ENCODE measurements around the gene GFAP.

DNA sequence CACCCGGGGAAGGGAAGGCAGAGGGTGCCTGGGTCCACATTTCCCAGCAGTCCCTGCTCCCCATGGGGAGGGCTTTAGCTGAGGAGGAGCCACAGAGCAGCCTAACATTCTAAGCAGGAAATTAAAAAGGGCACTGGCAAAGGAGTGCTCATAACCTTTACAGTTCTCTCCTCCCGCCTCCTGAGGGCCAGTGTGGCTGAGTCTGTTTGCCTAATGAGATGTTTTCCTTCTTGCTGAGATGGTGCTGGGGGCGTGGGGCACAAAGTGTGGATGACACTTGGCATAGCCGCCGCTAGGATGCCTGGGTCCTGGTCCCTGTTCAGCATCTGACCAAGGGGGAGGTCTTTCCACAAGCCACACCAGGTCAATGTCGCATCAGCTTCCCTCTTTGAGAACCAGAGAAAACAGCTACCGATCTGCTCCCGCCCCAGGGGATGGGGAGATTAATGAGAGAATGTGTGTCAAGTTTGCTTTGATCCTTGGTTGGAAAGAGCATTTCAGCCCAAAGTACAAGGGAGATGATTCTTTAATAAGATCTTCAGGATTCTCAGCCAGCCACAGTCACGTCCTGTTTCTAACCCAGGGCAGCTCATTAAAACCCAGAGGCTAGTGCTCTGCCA is 26.5 kb upstream of the GFAP start:
- TF ChIP-seq, protein P1, sequence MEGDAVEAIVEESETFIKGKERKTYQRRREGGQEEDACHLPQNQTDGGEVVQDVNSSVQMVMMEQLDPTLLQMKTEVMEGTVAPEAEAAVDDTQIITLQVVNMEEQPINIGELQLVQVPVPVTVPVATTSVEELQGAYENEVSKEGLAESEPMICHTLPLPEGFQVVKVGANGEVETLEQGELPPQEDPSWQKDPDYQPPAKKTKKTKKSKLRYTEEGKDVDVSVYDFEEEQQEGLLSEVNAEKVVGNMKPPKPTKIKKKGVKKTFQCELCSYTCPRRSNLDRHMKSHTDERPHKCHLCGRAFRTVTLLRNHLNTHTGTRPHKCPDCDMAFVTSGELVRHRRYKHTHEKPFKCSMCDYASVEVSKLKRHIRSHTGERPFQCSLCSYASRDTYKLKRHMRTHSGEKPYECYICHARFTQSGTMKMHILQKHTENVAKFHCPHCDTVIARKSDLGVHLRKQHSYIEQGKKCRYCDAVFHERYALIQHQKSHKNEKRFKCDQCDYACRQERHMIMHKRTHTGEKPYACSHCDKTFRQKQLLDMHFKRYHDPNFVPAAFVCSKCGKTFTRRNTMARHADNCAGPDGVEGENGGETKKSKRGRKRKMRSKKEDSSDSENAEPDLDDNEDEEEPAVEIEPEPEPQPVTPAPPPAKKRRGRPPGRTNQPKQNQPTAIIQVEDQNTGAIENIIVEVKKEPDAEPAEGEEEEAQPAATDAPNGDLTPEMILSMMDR (IDR thresholded peaks at IDR 0.05) = no peak
- TF ChIP-seq EZH2phosphoT487 (IDR thresholded peaks at IDR 0.05; ENCODE audit: borderline replicate concordance, low read depth) (no peak), RCOR1 (IDR thresholded peaks at IDR 0.05; ENCODE audit: low read length) (no peak), FOSL2 (IDR thresholded peaks at IDR 0.05; ENCODE audit: borderline replicate concordance, low read depth) (no peak), RAD21 (IDR thresholded peaks at IDR 0.05; ENCODE audit: low read length) (no peak), JUND (IDR thresholded peaks at IDR 0.05) (no peak), POLR2AphosphoS5 (IDR thresholded peaks at IDR 0.05; ENCODE audit: low read depth, low read length) (no peak), FOXM1 (IDR thresholded peaks at IDR 0.05; ENCODE audit: low read depth) (no peak), CHD2 (IDR thresholded peaks at IDR 0.05; ENCODE audit: low read length, partially characterized antibody) (no peak), MEF2A (IDR thresholded peaks at IDR 0.05; ENCODE audit: borderline replicate concordance, low read depth) (no peak)
- TF ChIP-seq, protein P2, sequence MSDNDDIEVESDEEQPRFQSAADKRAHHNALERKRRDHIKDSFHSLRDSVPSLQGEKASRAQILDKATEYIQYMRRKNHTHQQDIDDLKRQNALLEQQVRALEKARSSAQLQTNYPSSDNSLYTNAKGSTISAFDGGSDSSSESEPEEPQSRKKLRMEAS (IDR thresholded peaks at IDR 0.05; ENCODE audit: low read depth) = no peak
- TF ChIP-seq, protein P3, sequence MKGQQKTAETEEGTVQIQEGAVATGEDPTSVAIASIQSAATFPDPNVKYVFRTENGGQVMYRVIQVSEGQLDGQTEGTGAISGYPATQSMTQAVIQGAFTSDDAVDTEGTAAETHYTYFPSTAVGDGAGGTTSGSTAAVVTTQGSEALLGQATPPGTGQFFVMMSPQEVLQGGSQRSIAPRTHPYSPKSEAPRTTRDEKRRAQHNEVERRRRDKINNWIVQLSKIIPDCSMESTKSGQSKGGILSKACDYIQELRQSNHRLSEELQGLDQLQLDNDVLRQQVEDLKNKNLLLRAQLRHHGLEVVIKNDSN (IDR thresholded peaks at IDR 0.05; ENCODE audit: borderline replicate concordance, low read depth) = no peak
- TF ChIP-seq, protein P4, sequence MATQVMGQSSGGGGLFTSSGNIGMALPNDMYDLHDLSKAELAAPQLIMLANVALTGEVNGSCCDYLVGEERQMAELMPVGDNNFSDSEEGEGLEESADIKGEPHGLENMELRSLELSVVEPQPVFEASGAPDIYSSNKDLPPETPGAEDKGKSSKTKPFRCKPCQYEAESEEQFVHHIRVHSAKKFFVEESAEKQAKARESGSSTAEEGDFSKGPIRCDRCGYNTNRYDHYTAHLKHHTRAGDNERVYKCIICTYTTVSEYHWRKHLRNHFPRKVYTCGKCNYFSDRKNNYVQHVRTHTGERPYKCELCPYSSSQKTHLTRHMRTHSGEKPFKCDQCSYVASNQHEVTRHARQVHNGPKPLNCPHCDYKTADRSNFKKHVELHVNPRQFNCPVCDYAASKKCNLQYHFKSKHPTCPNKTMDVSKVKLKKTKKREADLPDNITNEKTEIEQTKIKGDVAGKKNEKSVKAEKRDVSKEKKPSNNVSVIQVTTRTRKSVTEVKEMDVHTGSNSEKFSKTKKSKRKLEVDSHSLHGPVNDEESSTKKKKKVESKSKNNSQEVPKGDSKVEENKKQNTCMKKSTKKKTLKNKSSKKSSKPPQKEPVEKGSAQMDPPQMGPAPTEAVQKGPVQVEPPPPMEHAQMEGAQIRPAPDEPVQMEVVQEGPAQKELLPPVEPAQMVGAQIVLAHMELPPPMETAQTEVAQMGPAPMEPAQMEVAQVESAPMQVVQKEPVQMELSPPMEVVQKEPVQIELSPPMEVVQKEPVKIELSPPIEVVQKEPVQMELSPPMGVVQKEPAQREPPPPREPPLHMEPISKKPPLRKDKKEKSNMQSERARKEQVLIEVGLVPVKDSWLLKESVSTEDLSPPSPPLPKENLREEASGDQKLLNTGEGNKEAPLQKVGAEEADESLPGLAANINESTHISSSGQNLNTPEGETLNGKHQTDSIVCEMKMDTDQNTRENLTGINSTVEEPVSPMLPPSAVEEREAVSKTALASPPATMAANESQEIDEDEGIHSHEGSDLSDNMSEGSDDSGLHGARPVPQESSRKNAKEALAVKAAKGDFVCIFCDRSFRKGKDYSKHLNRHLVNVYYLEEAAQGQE (IDR thresholded peaks at IDR 0.05; ENCODE audit: low read depth, low read length) = no peak

All from SK-N-SH (cell line).